ENCODE results near the gene SMIM28.

DNA sequence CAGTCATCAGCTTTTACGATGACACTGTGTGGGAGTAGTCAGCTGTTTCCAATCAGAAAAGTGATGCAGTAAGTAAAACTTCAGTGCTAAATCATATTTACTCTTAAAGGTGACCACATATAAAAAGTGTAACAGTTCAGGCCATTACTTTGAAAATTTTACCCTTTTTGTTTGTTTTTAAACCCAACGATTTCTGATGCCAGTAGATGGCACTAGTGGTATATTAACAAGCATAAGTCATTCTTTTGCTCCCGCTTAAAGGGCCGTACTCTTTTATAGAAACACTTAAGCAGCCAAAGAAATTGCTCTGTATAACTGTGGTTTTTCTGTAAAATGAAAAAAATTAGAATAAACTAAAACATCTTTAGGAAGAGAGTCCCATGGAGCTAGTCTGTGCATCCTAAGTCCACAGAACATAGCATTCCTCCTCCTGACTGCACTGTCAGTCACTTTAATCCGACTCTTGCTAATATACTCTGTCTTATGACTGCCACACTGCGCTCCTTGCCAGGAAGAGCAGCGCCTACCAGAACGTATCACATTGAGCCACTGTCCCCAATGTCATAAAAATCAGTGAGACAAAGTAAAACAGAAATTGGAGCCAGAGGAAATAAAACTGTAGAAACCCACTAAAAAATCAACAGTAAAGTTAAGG lies 51.4 kb downstream of the SMIM28 start:
- TF ChIP-seq, protein P1, sequence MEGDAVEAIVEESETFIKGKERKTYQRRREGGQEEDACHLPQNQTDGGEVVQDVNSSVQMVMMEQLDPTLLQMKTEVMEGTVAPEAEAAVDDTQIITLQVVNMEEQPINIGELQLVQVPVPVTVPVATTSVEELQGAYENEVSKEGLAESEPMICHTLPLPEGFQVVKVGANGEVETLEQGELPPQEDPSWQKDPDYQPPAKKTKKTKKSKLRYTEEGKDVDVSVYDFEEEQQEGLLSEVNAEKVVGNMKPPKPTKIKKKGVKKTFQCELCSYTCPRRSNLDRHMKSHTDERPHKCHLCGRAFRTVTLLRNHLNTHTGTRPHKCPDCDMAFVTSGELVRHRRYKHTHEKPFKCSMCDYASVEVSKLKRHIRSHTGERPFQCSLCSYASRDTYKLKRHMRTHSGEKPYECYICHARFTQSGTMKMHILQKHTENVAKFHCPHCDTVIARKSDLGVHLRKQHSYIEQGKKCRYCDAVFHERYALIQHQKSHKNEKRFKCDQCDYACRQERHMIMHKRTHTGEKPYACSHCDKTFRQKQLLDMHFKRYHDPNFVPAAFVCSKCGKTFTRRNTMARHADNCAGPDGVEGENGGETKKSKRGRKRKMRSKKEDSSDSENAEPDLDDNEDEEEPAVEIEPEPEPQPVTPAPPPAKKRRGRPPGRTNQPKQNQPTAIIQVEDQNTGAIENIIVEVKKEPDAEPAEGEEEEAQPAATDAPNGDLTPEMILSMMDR (IDR thresholded peaks at IDR 0.05) = peak; percentile 69; the same call in 1 of the 2 replicates
- TF ChIP-seq POLR2AphosphoS5 (IDR thresholded peaks at IDR 0.05; ENCODE audit: low read depth, low read length) (no peak), TCF7L2 (IDR thresholded peaks at IDR 0.05; ENCODE audit: low read depth, low read length) (no peak)
- TF ChIP-seq, protein P2, sequence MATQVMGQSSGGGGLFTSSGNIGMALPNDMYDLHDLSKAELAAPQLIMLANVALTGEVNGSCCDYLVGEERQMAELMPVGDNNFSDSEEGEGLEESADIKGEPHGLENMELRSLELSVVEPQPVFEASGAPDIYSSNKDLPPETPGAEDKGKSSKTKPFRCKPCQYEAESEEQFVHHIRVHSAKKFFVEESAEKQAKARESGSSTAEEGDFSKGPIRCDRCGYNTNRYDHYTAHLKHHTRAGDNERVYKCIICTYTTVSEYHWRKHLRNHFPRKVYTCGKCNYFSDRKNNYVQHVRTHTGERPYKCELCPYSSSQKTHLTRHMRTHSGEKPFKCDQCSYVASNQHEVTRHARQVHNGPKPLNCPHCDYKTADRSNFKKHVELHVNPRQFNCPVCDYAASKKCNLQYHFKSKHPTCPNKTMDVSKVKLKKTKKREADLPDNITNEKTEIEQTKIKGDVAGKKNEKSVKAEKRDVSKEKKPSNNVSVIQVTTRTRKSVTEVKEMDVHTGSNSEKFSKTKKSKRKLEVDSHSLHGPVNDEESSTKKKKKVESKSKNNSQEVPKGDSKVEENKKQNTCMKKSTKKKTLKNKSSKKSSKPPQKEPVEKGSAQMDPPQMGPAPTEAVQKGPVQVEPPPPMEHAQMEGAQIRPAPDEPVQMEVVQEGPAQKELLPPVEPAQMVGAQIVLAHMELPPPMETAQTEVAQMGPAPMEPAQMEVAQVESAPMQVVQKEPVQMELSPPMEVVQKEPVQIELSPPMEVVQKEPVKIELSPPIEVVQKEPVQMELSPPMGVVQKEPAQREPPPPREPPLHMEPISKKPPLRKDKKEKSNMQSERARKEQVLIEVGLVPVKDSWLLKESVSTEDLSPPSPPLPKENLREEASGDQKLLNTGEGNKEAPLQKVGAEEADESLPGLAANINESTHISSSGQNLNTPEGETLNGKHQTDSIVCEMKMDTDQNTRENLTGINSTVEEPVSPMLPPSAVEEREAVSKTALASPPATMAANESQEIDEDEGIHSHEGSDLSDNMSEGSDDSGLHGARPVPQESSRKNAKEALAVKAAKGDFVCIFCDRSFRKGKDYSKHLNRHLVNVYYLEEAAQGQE (IDR thresholded peaks at IDR 0.05; ENCODE audit: insufficient read depth in 1 of 2, low read depth in 2 of 2, low read length in 1 of 2) = no peak

Data from Panc1 (cell line).